ENCODE measurements around the gene PPM1M.

PPM1M gene

DNA sequence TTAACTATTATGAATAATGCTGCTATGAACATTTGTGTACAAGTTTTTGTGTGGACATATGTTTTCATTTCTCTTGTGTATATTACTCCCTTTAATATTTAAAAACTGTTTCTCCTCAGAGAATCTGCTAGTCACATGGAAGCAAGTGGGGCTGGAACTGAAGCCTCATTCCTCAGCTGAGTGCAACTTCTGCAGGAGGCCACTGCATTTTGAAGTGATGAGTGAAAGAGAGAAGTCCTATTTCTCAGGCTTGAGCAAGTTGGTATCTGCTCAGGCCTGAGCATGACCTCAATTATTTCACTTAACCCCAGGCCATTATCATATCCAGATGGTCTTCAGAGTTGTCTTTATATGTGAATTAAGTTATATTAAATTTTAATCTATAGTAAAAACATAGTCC, 31.7 kb upstream of the PPM1M start:
- TF ChIP-seq, protein P1, sequence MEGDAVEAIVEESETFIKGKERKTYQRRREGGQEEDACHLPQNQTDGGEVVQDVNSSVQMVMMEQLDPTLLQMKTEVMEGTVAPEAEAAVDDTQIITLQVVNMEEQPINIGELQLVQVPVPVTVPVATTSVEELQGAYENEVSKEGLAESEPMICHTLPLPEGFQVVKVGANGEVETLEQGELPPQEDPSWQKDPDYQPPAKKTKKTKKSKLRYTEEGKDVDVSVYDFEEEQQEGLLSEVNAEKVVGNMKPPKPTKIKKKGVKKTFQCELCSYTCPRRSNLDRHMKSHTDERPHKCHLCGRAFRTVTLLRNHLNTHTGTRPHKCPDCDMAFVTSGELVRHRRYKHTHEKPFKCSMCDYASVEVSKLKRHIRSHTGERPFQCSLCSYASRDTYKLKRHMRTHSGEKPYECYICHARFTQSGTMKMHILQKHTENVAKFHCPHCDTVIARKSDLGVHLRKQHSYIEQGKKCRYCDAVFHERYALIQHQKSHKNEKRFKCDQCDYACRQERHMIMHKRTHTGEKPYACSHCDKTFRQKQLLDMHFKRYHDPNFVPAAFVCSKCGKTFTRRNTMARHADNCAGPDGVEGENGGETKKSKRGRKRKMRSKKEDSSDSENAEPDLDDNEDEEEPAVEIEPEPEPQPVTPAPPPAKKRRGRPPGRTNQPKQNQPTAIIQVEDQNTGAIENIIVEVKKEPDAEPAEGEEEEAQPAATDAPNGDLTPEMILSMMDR (IDR thresholded peaks at IDR 0.05; ENCODE audit: extremely low read depth, insufficient read depth, missing control alignments), result no peak
- no peak for DNase-seq (ENCODE audit: low spot score)
- in situ Hi-C loops (cut with MboI; ENCODE audit: low pct_unique_long_range_greater_than_20kb, low sequenced_read_pairs, unreplicated experiment), result no loop called here

DNA sequence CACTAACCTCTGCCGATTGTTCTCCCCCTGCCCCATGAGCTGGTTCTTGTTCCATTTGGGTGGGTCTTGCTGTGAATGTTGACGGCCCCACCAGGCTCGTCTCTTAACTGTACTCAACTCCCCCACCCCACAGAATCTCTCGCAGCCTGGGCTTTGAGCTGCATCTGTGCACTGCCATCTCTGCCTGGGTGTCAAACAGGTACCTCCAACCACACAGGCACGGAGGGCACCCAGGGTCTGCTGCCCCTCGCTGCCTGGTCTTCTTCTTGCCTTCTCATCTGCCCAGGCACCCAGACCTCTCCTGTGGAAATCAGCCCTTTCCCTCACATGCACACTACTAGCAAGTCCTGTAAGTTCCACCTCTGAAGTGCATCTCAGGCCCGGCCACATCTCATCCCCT, 30.2 kb upstream of the PPM1M start:
- TF ChIP-seq, protein P1 (IDR thresholded peaks at IDR 0.05; ENCODE audit: extremely low read depth, insufficient read depth, missing control alignments), result no peak
- in situ Hi-C loops (cut with MboI; ENCODE audit: low pct_unique_long_range_greater_than_20kb, low sequenced_read_pairs, unreplicated experiment), result no loop called here
- no peak for DNase-seq (ENCODE audit: low spot score)

- in situ Hi-C loops (cut with MboI; ENCODE audit: low pct_unique_long_range_greater_than_20kb, low sequenced_read_pairs, unreplicated experiment), result no loop called here
- TF ChIP-seq, protein P1 (IDR thresholded peaks at IDR 0.05; ENCODE audit: extremely low read depth, insufficient read depth, missing control alignments), result no peak
- DNase-seq (ENCODE audit: low spot score), result no peak
These were observed 28.8 kb upstream of the PPM1M start for GRCh38 chr3:52216585-52217408.

GRCh38 chr3:52217409-52217805, 28.2 kb upstream of the PPM1M start:
- TF ChIP-seq, protein P1 (IDR thresholded peaks at IDR 0.05; ENCODE audit: extremely low read depth, insufficient read depth, missing control alignments), result no peak
- in situ Hi-C loops (cut with MboI; ENCODE audit: low pct_unique_long_range_greater_than_20kb, low sequenced_read_pairs, unreplicated experiment), result no loop called here
- no peak for DNase-seq (ENCODE audit: low spot score)

DNA sequence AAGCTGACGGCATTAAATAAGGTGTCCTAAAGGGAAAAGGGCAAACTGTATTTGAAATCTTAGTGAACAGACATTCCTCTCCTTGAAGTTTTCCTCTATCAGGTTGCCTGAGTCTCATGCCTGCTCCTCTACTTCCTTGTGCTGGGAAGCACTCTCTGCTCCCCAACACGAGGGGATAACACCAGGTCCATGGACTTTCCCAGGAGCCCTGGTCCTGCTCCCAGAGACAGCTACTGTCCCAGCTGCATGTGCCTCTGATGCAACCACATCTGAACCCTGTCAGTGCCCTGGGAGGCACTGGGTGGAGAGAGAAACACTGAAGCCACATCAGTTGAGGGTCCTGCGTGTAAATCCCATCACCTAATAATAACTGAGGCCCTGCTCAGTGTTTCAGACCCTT, 27.5 kb upstream of the PPM1M start:
- in situ Hi-C loops (cut with MboI; ENCODE audit: low pct_unique_long_range_greater_than_20kb, low sequenced_read_pairs, unreplicated experiment), result no loop called here
- DNase-seq (ENCODE audit: low spot score), result no peak
- TF ChIP-seq, protein P1 (IDR thresholded peaks at IDR 0.05; ENCODE audit: extremely low read depth, insufficient read depth, missing control alignments), result no peak

DNA sequence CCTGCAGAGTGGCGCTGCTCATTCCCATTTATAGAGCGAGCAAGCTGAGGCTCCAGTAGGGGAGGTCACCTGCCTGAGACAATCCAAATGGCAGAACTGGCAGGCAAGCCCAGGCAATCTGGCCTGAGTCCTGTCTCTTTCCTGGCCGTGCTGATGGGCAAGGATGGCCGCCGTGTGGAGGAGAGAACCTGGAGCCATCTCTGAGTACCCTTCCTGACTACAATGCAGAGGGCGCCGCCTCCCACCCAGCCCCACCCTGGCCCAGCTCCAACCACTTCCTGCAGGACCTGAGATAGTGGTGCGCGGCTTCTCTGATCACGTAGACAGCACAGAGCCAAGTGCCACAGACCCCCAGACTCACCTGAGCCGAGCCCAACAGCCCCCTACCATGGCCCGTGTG, 27.1 kb upstream of the PPM1M start:
- no peak for DNase-seq (ENCODE audit: low spot score)
- TF ChIP-seq, protein P1 (IDR thresholded peaks at IDR 0.05; ENCODE audit: extremely low read depth, insufficient read depth, missing control alignments), result no peak

More for the DNA sequence above, 27.1 kb upstream of the PPM1M start:
- in situ Hi-C loops (cut with MboI; ENCODE audit: low pct_unique_long_range_greater_than_20kb, low sequenced_read_pairs, unreplicated experiment), result no loop called here
